ENCODE results near the gene PRR7.
"Not testable (repeated sequence)": the region's sequence is repeated elsewhere in the genome, so short reads cannot be mapped to it uniquely, and the experiment has no call there.

Gene PRR7

GRCh38 chr5:177470759-177471536, 24.3 kb downstream of the PRR7 start:
- no peak for DNase-seq

DNA sequence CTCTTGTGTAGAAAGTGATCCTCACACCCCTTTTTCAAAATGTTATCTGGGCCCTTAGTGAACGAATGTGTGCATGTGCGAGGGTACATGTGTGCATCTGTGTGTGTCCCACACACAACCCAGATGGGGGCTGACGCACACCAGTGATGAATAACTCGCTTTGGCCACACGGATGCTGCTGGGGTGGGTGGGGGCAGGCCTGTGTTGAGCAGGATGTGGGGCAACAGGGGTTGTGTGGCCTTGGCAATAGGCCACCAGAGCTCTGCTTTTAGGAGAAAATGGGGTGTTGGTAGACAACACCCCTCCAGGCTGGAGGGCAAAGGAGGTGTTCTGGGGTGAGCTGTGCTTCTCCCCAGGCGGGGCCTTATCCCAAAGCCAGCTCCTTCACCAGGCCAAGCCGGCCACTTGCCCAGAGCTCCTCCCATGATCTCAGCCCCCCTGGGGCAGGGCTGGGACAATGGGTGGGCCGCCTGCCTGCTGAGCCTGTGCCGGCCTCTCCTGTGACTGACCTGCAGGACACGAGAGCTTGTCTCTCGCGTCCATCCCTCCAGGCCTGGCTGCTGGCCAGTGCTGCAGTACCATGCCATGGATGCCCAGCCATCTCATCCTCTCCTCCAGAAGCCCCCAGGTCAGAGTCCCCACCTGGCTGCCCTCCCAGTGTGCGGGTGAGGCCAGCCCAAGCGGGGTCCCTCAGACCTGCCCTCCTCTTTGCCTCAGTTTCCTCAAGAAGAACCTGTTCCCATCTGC, 25.2 kb downstream of the PRR7 start:
- DNase-seq, result no peak

DNA sequence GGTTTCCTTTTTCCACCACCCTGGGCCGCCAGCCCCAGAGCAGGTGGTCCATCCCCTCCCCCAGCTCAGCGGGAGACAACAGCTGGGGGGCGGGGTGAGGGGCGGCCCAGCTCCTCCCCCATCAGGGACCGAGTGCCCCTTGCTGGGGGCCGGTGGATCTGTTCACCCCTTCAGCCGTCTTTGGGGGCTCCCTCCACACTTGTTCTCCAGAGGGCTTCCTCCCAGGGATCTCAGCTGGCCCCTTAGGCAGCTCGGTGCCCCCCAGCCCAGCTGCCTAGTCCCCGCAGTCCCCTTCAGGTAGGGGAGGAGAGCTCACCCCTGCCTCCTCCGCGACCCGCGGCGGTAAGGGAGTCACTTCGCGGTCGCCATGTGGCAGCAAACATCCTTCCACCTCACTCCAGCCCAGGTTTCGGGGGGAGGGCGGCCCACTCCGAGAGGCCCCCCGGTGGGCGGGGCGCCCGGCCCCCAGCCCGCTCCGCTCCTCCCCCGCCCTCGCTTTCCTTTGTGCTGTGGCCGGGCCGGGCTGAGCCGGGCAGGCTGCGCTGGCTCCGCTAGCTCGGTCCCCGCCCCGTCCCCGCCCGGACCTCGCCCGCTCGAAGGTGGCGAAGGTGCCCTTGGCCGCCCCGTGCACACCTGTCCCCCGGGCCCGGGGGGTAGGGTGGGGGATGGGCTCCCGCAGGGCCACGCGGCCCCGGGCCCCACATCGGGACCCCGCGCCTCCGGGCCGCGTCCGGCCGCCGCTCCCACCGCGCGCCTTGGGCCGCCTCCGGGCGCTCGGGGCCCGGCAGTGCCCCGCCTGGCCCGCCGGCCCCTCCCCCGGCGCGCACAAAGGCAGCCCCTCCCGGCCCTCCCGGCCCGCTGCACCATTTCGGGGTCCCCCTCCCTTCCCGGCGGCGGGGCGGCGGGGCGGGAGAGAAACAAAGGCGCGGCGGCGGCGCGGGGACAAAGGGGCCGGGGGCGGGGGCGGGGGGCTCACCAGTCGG, 26.1 kb downstream of the PRR7 start:
- no peak for DNase-seq

DNA sequence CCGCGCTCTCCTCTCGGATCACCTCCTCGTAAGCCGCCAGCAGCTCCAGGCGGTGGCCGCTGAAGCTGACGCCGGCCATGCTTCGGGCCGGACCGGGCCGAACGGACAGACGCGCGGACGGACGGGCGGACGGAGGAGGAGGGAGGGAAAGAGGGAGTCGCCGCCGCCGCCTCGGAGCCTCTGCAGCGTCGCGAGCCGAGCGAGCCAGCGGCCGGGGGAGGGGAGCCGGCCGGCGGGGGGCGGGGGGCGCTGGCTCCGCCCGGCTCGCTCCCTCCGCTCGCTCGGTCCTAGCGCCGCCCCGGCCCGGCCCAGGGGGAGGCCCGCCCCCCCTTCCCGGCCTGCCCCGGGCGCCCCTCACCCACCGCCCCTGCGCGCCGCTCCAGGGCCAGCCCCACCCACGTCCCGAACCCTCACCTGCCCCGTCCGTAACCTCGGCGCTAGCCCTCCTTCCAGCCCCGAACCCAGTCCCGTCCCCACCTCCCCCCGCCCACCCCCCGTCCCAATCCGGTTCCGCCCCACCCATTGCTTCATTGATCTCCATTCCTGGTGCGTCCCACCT, 26.9 kb downstream of the PRR7 start, which contains the start of gene DBN1:
DBN1 (minus strand) TSS at position 192 of the 559 bp plus-strand sequence; CDS start at position 79, 113 bp downstream.
- no peak for DNase-seq

DNA sequence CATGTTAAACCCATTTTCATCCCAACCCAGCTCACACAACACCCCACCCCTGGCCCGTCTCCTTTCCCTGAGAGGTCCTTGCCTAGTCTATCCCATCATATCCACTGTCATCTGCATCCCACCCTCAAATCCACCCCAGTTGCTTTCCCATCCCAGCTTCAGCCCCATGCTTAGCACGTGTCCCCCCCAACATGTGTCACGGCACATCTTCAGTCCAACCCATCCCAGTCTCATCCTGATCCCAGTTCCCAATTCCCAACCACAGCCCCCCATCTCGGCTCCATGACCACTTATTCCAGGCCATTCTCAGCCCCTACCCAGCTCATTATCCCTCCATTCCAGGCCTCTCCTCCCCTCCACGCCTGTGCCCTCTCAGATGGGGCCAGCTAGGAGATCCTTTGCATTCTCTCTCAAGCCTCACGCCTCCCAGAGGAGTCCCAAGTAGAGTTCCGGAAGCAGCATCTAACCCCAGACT, 27.4 kb downstream of the PRR7 start:
- no peak for DNase-seq

GRCh38 chr5:177474846-177475562, 28.4 kb downstream of the PRR7 start:
- DNase-seq, result no peak

- DNase-seq, result no peak
Measured at GRCh38 chr5:177475563-177476427, 29.2 kb downstream of the PRR7 start.

- no peak for DNase-seq
Measured at GRCh38 chr5:177476531-177477233, 30.1 kb downstream of the PRR7 start.

DNA sequence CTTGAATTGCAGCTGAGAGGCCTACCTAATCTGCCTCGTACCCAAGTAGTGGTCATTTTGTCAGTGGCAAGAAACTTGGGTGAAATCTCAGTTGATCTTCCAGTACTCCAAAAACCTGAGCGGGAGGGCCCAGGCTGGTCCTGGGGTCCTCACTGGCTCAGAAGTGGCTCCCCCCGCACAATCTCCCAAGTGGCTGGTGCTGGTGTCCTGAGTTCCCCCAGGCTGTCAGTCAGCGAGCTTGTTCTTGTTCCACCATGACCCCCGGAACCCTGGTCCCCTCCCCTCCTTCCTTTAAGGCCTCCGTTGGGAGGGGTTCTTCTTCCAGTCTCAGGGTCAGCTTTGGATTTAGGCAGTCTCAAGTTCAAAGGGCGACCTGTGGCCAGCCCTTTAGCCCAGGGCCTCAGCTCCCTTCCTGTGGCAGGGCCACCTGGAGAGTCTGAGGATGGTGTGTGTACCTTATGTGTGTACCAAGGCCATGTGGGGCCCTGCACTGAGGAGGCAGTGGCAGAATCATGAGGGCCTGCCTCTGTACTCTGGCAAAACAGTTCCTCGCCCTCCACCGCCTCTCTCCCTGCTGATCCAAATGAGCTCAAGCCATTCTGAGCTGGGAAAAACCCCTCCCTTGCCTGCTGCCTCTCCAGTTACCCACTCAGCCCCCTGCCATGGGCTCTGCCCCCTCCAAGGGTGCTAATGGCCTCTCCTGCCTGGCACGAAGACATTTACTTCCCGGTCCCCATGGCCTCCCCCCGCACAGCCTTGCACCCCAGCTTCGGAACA, 31.3 kb downstream of the PRR7 start:
- no peak for DNase-seq

GRCh38 chr5:177478711-177479646, 32.4 kb downstream of the PRR7 start:
- no peak for DNase-seq

- DNase-seq, result no peak
Measured at GRCh38 chr5:177479774-177480173, 33.2 kb downstream of the PRR7 start.

DNA sequence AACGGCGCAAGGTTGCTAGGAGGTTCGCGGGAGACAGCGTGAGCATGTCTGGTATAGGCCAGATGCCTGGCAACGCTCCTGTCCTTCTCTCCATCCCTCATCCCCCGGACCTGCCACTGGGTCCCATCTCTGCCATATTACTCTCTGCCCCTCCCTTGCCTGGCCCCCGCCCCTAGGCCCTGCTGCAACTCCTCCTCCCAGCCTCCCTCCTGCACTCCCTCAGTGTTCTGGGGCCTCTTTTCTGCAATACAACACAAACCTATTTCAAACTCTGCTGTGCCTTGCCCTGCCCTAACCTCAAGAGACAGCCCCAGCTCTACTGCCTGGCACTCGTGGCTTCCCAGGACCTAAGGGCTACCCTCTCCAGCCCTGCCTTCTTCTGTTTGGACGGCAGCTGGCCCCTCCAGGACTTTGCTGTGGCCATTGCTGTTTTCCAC, 35.8 kb downstream of the PRR7 start:
- DNase-seq, result no peak

- no peak for DNase-seq
Measured at GRCh38 chr5:177483042-177483441, 36.4 kb downstream of the PRR7 start.

GRCh38 chr5:177483994-177484901, 37.6 kb downstream of the PRR7 start:
- DNase-seq, result no peak

DNA sequence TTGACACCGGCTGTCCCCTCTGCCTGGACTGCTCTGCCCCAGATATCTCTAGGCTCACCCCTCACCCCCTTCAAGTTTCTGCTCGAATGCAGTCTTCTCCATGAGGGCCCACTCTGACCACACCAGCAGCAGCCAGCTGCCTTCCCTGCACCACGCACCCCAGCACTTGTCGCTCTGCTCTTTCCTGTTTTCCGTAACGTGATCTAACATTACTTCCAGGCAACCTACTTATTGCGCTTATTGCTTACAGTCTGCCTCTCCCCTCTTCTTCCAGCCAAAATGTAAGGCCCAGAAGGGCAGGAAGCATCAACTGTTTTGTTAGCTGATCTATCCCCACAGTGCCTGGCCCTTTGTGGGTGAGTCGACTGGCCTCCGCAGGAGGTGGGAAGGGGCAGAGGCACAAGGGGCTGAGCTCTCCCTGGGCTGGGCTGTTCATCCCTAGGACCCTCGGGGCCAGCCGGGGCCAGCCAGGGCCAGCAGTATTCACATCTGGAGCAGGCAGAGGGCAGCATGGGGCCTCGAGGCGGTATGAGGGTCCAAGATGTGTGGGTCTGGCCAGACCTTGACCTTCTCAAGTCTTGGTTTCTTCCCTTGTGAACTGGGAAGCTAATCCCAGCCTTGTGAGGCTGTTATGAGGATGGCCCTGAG, 38.4 kb downstream of the PRR7 start:
- DNase-seq, result no peak

GRCh38 chr5:177485753-177486152, 39.1 kb downstream of the PRR7 start:
- not testable (repeated sequence) for DNase-seq

All from NCI-H1436 treated with DMSO at 0.1 percent for 48 hours (cell line).